ENCODE measurements around the gene MAP7D1.
"Not testable (repeated sequence)": the region's sequence is repeated elsewhere in the genome, so short reads cannot be mapped to it uniquely, and the experiment has no call there.

Gene MAP7D1

GRCh38 chr1:36203554-36204346, 47.8 kb downstream of the MAP7D1 start:
- DNase-seq (ENCODE audit: low read depth in 2 of 2) = no peak

GRCh38 chr1:36204347-36204909, 48.5 kb downstream of the MAP7D1 start:
- DNase-seq (ENCODE audit: low read depth in 2 of 2) = no peak

GRCh38 chr1:36206323-36206858, 50.4 kb downstream of the MAP7D1 start:
- no peak for DNase-seq (ENCODE audit: low read depth in 2 of 2)

GRCh38 chr1:36207339-36207738, 51.4 kb downstream of the MAP7D1 start:
- no peak for DNase-seq (ENCODE audit: low read depth in 2 of 2)

GRCh38 chr1:36208978-36209703, 53.2 kb downstream of the MAP7D1 start:
- no peak for DNase-seq (ENCODE audit: low read depth in 2 of 2)

- DNase-seq (ENCODE audit: low read depth in 2 of 2) = no peak
Measured at GRCh38 chr1:36211307-36211706, 55.3 kb downstream of the MAP7D1 start.

GRCh38 chr1:36211841-36212240, 55.9 kb downstream of the MAP7D1 start:
- no peak for DNase-seq (ENCODE audit: low read depth in 2 of 2)

- no peak for DNase-seq (ENCODE audit: low read depth in 2 of 2)
Measured at GRCh38 chr1:36212782-36213181, 56.8 kb downstream of the MAP7D1 start.

- DNase-seq (ENCODE audit: low read depth in 2 of 2) = no peak
Measured at GRCh38 chr1:36217670-36218069, 61.7 kb downstream of the MAP7D1 start.

GRCh38 chr1:36221901-36222300, 65.9 kb downstream of the MAP7D1 start:
- not testable (repeated sequence) for DNase-seq (ENCODE audit: low read depth in 2 of 2)

GRCh38 chr1:36222481-36223380, 66.8 kb downstream of the MAP7D1 start:
- no peak for DNase-seq (ENCODE audit: low read depth in 2 of 2)

GRCh38 chr1:36223381-36223995, 67.5 kb downstream of the MAP7D1 start:
- peak in 1 of 2 donors; percentile 23 for DNase-seq (ENCODE audit: low read depth in 2 of 2)

GRCh38 chr1:36223996-36224536, 68.1 kb downstream of the MAP7D1 start, which contains the start of gene THRAP3:
THRAP3 (plus strand) TSS chr1:36224443; CDS start chr1:36282564, 58,121 bp downstream.
- DNase-seq (ENCODE audit: low read depth in 2 of 2) = peak; percentile 98 to 99

- peak; percentile 62 to 66 for DNase-seq (ENCODE audit: low read depth in 2 of 2)
Measured at GRCh38 chr1:36224537-36225282, 68.8 kb downstream of the MAP7D1 start.

- DNase-seq (ENCODE audit: low read depth in 2 of 2) = no peak
Measured at GRCh38 chr1:36225283-36225899, 69.4 kb downstream of the MAP7D1 start.

- not testable (repeated sequence) for DNase-seq (ENCODE audit: low read depth in 2 of 2)
Measured at GRCh38 chr1:36230279-36230678, 74.3 kb downstream of the MAP7D1 start.

Measured in activated CD4-positive, alpha-beta T cell treated with anti-CD3 and anti-CD28 coated beads for 24 hours (primary cell).